Measurements from ENCODE around the gene VAV2.

VAV2 gene

DNA sequence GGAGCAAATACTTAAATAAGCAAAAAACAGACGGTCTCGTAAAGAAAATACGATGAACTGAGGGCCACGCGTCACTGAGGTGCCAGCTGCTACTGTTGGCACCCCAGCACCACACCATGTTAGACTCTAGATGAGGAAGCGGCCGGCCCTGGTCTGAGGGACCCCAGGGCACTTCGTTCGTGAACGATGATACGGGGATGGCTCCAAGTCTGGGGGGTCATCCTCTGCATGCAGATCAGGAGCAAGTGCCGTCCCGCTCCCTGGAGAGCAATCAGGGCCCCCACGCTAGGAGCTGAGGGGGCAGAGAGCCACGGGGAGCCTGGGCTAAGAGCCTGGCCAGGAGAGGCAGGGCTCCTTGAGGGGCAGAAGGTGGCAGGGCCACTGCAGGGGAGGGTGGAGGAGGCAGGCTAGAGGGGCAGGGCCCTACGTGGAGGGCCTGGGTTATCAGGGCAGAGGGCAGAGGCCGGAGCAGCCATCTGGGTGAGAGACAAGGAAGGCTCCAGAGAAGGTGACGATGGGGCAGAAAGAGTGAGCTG is 278.1 kb downstream of the VAV2 start:
- Histone ChIP-seq H3K27me3 (ENCODE audit: control insufficient read depth, insufficient read depth, low read length) (no peaks in the 10 kb centered on the region), H3K9ac (ENCODE audit: low read length) (no peak overlapping the region), H3K4me3 (ENCODE audit: low read length) (no peak overlapping the region), H3K36me3 (ENCODE audit: control insufficient read depth, insufficient read depth, low read length) (no peaks in the 10 kb centered on the region), H3K9me3 (ENCODE audit: control insufficient read depth, low read length) (no peaks in the 10 kb centered on the region), H3K4me1 (ENCODE audit: control insufficient read depth, insufficient read depth, low read length) (no peaks in the 10 kb centered on the region)

GRCh38 chr9:133713150-133713959 is 278.8 kb downstream of the VAV2 start:
- H3K4me1 ChIP-seq (ENCODE audit: control insufficient read depth, insufficient read depth, low read length), result no peaks in the 10 kb centered on the region
- no peaks in the 10 kb centered on the region for H3K36me3 ChIP-seq (ENCODE audit: control insufficient read depth, insufficient read depth, low read length)
- H3K9me3 ChIP-seq (ENCODE audit: control insufficient read depth, low read length), result no peaks in the 10 kb centered on the region
- no peaks in the 10 kb centered on the region for H3K27me3 ChIP-seq (ENCODE audit: control insufficient read depth, insufficient read depth, low read length)
- no peak overlapping the region for H3K9ac ChIP-seq (ENCODE audit: low read length)
- no peak overlapping the region for H3K4me3 ChIP-seq (ENCODE audit: low read length)

- Histone ChIP-seq H3K4me1 (ENCODE audit: control insufficient read depth, insufficient read depth, low read length) (no peaks in the 10 kb centered on the region), H3K27me3 (ENCODE audit: control insufficient read depth, insufficient read depth, low read length) (no peaks in the 10 kb centered on the region), H3K4me3 (ENCODE audit: low read length) (no peak overlapping the region), H3K9ac (ENCODE audit: low read length) (no peak overlapping the region), H3K36me3 (ENCODE audit: control insufficient read depth, insufficient read depth, low read length) (no peaks in the 10 kb centered on the region), H3K9me3 (ENCODE audit: control insufficient read depth, low read length) (no peaks in the 10 kb centered on the region)
These were observed 279.7 kb downstream of the VAV2 start for GRCh38 chr9:133712221-133713100.

Data from mucosa of stomach (tissue), 1 donor.